ENCODE data around the gene HLX. TPM values are rescaled to one million over a fixed set of nuclear protein-coding genes. Genes with fewer than 3 reads are reported as not detected.

HLX gene
- total and polyA plus RNA-seq, 2 of the 13 experiments (the other 11 are each of a cell fraction or from before 2014, with no cell fraction given), result 0.30 to 0.35 TPM

DNA sequence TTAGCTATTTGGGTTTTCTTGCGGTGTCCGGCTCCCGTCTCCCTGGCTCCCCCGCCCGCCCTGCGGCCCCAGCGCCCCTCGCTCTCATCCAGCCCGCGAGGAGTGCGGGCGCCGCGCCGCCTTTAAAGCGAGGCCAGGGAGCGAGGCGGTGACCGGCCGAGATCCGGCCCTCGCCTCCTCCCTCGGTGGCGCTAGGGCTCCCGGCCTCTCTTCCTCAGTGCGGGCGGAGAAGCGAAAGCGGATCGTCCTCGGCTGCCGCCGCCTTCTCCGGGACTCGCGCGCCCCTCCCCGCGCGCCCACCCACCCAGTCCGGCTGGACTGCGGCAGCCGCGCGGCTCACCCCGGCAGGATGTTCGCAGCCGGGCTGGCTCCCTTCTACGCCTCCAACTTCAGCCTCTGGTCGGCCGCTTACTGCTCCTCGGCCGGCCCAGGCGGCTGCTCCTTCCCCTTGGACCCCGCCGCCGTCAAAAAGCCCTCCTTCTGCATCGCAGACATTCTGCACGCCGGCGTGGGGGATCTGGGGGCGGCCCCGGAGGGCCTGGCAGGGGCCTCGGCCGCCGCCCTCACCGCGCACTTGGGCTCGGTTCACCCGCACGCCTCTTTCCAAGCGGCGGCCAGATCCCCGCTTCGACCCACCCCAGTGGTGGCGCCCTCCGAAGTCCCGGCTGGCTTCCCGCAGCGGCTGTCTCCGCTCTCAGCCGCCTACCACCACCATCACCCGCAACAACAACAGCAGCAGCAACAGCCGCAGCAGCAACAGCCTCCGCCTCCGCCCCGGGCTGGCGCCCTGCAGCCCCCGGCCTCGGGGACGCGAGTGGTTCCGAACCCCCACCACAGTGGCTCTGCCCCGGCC lies 492 bp downstream of the HLX start (continued):
- TF ChIP-seq, protein P1, sequence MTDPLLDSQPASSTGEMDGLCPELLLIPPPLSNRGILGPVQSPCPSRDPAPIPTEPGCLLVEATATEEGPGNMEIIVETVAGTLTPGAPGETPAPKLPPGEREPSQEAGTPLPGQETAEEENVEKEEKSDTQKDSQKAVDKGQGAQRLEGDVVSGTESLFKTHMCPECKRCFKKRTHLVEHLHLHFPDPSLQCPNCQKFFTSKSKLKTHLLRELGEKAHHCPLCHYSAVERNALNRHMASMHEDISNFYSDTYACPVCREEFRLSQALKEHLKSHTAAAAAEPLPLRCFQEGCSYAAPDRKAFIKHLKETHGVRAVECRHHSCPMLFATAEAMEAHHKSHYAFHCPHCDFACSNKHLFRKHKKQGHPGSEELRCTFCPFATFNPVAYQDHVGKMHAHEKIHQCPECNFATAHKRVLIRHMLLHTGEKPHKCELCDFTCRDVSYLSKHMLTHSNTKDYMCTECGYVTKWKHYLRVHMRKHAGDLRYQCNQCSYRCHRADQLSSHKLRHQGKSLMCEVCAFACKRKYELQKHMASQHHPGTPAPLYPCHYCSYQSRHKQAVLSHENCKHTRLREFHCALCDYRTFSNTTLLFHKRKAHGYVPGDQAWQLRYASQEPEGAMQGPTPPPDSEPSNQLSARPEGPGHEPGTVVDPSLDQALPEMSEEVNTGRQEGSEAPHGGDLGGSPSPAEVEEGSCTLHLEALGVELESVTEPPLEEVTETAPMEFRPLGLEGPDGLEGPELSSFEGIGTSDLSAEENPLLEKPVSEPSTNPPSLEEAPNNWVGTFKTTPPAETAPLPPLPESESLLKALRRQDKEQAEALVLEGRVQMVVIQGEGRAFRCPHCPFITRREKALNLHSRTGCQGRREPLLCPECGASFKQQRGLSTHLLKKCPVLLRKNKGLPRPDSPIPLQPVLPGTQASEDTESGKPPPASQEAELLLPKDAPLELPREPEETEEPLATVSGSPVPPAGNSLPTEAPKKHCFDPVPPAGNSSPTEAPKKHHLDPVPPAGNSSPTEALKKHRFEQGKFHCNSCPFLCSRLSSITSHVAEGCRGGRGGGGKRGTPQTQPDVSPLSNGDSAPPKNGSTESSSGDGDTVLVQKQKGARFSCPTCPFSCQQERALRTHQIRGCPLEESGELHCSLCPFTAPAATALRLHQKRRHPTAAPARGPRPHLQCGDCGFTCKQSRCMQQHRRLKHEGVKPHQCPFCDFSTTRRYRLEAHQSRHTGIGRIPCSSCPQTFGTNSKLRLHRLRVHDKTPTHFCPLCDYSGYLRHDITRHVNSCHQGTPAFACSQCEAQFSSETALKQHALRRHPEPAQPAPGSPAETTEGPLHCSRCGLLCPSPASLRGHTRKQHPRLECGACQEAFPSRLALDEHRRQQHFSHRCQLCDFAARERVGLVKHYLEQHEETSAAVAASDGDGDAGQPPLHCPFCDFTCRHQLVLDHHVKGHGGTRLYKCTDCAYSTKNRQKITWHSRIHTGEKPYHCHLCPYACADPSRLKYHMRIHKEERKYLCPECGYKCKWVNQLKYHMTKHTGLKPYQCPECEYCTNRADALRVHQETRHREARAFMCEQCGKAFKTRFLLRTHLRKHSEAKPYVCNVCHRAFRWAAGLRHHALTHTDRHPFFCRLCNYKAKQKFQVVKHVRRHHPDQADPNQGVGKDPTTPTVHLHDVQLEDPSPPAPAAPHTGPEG (CRISPR knock-in tag; IDR thresholded peaks at IDR 0.05), result no peak
- no peak for TF ChIP-seq RBM22 (optimal IDR thresholded peaks at IDR 0.05; ENCODE audit: low read length)
- TF ChIP-seq, protein P2, sequence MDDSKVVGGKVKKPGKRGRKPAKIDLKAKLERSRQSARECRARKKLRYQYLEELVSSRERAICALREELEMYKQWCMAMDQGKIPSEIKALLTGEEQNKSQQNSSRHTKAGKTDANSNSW (CRISPR knock-in tag; IDR thresholded peaks at IDR 0.05; ENCODE audit: borderline replicate concordance), result no peak
- no peak for TF ChIP-seq ZHX1 (CRISPR knock-in tag; IDR thresholded peaks at IDR 0.05; ENCODE audit: low read depth)
- no peak for TF ChIP-seq FOXA3 (CRISPR knock-in tag; IDR thresholded peaks at IDR 0.05)
- TF ChIP-seq MAX (IDR thresholded peaks at IDR 0.05), result 0 out of 2 replicates have a peak, but pooled peaks have one; percentile 9
- no peak for TF ChIP-seq ZNF407 (CRISPR knock-in tag; IDR thresholded peaks at IDR 0.05; ENCODE audit: not compliant biosample characterization)
- TF ChIP-seq ZSCAN22 (CRISPR knock-in tag; IDR thresholded peaks at IDR 0.05), result no peak
- TF ChIP-seq MTF2 (CRISPR knock-in tag; IDR thresholded peaks at IDR 0.05; ENCODE audit: borderline replicate concordance), result peak; percentile 58; the same call in 1 of the 2 replicates

Measured in HepG2 (cell line).